GM12865 (cell line): ENCODE measurements around the gene HNRNPM.

ENCODE experiments used
- DNase-seq: peaks from one replicate; pipeline ENCODE4 v3.0.0; 2010; ENCODE audit warnings: low read depth
- H3K4me3 ChIP-seq: 2 replicates; pipeline ENCODE4 v1.5.1; 2011; ENCODE audit warnings: mild to moderate bottlenecking, low read depth, low read length, control low read depth
- TF ChIP-seq, protein P1 (sequence below): IDR thresholded peaks from 2 replicates; pipeline ENCODE4 v1.5.1; 2011; ENCODE audit warnings: low read length, control low read depth, low read depth, inconsistent platforms; ENCODE audit not compliant: insufficient read depth; ENCODE audit errors: missing control alignments

HNRNPM gene

DNA sequence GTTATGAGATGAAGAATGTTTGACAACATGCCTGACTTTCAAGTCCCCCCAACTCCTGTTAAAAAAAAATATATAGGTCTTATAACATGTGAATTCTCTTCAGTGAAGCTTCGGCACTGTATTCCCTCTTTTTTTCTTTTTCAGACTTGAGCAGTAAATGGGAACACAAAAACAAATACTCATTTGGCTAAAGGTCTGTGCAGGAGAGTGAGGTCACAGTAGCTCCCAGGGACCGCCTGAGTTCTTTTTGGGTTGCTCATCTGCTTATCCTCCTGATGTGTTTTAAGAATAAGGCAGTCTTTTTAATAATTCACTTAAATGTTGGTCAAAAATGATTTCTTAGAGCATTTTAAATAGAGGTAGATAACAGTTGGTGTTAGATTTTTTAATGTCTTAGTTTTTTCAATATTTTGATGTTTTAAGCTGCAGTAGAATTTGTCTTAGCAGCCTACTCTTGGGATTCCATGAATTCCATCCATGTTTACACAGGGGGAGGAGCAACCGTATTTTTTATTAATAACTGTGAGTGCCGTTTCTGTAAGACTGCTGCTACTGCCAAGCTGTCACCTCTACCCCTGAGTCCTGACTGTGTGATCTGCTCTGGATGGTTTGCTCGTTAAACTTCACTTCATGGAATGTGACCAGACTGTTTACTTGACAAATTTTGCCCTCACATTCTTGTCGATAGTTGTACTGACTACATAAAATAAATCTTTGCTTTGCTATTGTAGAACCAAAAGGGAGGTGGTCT, 14.9 kb downstream of the HNRNPM start:
- H3K4me3 ChIP-seq: no peak overlapping the region

DNA sequence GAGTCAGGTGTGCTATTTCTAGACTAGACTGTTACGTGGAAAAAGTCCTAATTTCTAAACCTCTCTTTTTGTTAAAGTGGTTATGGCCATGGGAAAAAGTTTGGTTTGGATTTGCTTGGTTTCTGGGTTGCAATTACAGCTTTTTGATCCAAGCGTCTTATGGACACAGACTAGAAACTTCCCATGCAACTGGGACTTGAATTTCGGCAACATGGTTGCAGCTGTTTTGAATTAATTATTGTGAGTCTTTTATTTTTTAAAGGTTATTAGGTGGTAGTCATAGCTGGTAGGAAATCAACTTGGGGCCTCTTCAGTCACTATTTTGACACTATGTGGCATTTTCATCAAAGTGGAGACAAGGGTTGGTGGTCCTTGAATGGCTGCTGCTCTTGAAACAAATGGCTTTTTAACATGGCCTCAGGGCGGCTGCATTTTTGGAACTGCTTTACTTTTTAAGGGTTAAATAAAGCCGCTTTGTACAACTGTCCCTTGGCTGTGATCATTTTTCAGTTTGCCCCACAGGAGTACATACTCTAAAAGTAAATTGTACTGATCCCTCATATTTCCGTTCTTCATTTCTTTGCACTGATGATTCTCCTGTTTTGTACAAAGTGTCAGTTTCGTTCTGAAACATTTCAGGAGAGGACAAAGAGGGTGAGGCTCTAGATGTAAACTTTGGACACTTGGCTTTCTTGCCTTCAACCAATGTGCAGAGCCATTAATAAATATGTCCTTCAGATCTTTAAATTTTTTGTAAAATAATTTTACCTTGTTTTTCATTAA, 15.9 kb downstream of the HNRNPM start:
- TF ChIP-seq, protein P1, sequence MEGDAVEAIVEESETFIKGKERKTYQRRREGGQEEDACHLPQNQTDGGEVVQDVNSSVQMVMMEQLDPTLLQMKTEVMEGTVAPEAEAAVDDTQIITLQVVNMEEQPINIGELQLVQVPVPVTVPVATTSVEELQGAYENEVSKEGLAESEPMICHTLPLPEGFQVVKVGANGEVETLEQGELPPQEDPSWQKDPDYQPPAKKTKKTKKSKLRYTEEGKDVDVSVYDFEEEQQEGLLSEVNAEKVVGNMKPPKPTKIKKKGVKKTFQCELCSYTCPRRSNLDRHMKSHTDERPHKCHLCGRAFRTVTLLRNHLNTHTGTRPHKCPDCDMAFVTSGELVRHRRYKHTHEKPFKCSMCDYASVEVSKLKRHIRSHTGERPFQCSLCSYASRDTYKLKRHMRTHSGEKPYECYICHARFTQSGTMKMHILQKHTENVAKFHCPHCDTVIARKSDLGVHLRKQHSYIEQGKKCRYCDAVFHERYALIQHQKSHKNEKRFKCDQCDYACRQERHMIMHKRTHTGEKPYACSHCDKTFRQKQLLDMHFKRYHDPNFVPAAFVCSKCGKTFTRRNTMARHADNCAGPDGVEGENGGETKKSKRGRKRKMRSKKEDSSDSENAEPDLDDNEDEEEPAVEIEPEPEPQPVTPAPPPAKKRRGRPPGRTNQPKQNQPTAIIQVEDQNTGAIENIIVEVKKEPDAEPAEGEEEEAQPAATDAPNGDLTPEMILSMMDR: no peak
- DNase-seq: no peak
- no peak overlapping the region for H3K4me3 ChIP-seq

More for the DNA sequence above, 14.9 kb downstream of the HNRNPM start:
- TF ChIP-seq, protein P1: no peak
- DNase-seq: no peak

DNA sequence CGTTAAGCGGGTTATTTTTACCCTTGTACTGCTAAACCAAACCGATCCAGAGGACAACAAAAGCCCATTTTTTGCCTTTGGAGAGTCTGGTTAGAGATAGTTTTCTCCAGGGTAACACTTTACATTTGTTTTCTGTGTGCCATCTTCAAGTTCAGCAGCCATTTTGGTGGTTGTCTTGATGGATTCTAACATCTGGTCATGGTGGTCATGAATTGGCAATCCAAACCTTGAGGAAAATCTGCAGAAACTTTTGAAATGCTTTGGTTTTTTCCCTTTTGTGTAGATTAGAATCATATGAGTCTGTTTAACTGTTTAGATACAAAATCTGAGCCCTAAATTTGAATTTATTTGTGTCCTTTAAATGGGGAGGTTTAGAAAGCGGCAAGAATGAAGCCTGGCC, 16.6 kb downstream of the HNRNPM start:
- DNase-seq: no peak
- H3K4me3 ChIP-seq: no peak overlapping the region
- TF ChIP-seq, protein P1: no peak

DNA sequence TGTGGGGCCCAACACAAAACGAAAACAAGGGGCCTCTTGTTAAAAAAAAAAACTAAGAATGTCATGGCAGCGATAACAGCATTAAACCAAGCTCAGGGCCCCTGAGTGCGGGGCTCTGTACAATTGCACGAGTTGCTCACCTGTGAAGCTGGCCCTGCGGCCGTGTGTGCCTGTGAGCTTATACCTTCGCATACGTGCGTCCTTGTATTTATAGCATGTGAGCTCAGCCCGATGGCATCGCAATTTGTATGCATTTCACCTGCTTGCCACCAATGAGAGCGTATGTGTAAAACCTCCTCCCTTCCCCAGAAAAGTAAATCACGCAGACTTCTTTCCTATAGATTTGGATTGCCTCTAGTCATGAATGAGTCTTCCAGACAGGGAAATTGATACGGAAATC, 17.1 kb downstream of the HNRNPM start:
- TF ChIP-seq, protein P1: no peak
- no peak for DNase-seq

DNA sequence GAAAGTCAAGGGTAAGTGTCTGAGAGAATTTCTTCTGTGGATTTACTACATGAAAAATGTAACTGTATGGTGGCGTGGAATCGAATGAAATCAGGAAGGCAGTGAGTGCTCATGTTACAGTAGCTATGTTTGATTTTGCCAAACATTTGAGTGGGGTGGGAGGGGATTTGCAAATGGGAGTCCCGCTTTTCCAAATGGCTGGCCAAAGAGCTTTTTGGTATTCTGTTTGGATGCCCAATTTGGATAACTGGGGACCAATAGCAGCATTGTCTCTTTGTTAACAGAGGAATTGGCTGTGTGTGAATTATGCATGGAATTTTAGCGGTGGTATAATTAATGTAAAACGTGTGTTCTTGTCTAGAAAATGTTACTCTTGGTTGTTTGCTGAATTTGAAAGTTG, 17.8 kb downstream of the HNRNPM start:
- TF ChIP-seq, protein P1: no peak

More for the DNA sequence above, 17.1 kb downstream of the HNRNPM start:
- no peak overlapping the region for H3K4me3 ChIP-seq

DNA sequence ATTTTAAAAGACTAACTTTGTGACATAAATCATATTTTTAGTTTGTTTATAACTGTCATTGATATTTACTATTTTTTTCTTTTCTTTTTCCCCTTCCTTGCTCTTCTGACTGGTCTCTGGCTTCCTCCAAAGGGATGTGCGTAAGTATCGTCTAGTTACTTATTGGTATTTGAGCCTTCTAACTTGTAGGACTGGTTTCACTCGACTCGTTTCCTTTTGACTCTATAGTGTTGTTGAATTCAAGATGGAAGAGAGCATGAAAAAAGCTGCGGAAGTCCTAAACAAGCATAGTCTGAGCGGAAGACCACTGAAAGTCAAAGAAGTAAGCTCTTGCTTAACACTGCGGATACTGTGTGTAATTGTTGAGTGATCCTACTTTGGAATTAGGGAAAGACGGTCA, 18.6 kb downstream of the HNRNPM start:
- no peak for DNase-seq
- TF ChIP-seq, protein P1: no peak
- no peak overlapping the region for H3K4me3 ChIP-seq

More for the DNA sequence above, 17.8 kb downstream of the HNRNPM start:
- H3K4me3 ChIP-seq: no peak overlapping the region
- DNase-seq: no peak
